A673 (cell line): ENCODE measurements around the gene PNKD. TPM values are rescaled to one million over a fixed set of nuclear protein-coding genes. Genes with fewer than 3 reads are reported as not detected.

ENCODE experiments used
- BruUV-seq: library from RNA; stranded (reverse); fragments of 400-500 nt; replicated peaks from 2 replicates; lab custom pipeline; 2021; lab: Mats Ljungman, UMichigan
- CTCF ChIA-PET: fragments of 300-600 bp; sonication (Branson Sonifier 250); formaldehyde crosslinking; loops from one replicate; lab custom pipeline; 2022; ENCODE audit warnings: antibody characterized with exemption; lab: Charles Lee
- POLR2A ChIA-PET: fragments of 300-600 bp; sonication (Branson Sonifier 250); formaldehyde crosslinking; loops from one replicate; lab custom pipeline; 2022; ENCODE audit warnings: antibody characterized with exemption; ENCODE audit not compliant: low non-redundant PET; lab: Charles Lee
- DNase-seq: peaks from one replicate; pipeline ENCODE4 v3.0.0-alpha.2; 2015; ENCODE audit warnings: low spot score
- H3K27ac ChIP-seq: fragments of 200-600 bp; sonication (generic); 2 replicates; pipeline ENCODE4 v1.5.1; 2016; ENCODE audit warnings: mixed run types, low read depth, mild to moderate bottlenecking, mixed read lengths, antibody characterized with exemption, low read length; ENCODE audit not compliant: poor library complexity, severe bottlenecking
- H3K27me3 ChIP-seq: fragments of 200-600 bp; sonication (generic); replicated peaks from 2 replicates; pipeline ENCODE4 v1.6.1; 2017; ENCODE audit warnings: mixed run types, low read depth, mild to moderate bottlenecking, mixed read lengths, antibody characterized with exemption, low read length; ENCODE audit not compliant: insufficient read depth, poor library complexity
- H3K36me3 ChIP-seq: fragments of 200-600 bp; sonication (generic); 2 replicates; pipeline ENCODE4 v1.6.1; 2016; ENCODE audit warnings: mixed run types, mild to moderate bottlenecking, mixed read lengths, antibody characterized with exemption, low read length; ENCODE audit not compliant: insufficient read depth, poor library complexity, severe bottlenecking
- H3K4me1 ChIP-seq: fragments of 200-600 bp; sonication (generic); 2 replicates; pipeline ENCODE4 v1.6.1; 2017; ENCODE audit warnings: mixed run types, mild to moderate bottlenecking, mixed read lengths, antibody characterized with exemption, low read length; ENCODE audit not compliant: insufficient read depth, poor library complexity, severe bottlenecking
- H3K4me3 ChIP-seq: fragments of 200-600 bp; sonication (generic); 2 replicates; pipeline ENCODE4 v1.5.1; 2016; ENCODE audit warnings: low read depth, mixed run types, mild to moderate bottlenecking, mixed read lengths, low read length; ENCODE audit not compliant: poor library complexity, severe bottlenecking
- H3K9me3 ChIP-seq: fragments of 200-600 bp; sonication (generic); 2 replicates; pipeline ENCODE4 v1.6.1; 2016; ENCODE audit warnings: mixed run types, low read depth, mild to moderate bottlenecking, mixed read lengths, antibody characterized with exemption, low read length; ENCODE audit not compliant: poor library complexity, severe bottlenecking
- EZH2 ChIP-seq: fragments of 200-600 bp; sonication (generic); IDR thresholded peaks from 2 replicates; pipeline ENCODE4 v1.6.1; 2017; ENCODE audit warnings: borderline replicate concordance, low read depth, mild to moderate bottlenecking, mixed read lengths, antibody characterized with exemption, low read length; ENCODE audit not compliant: poor library complexity, severe bottlenecking
- intact Hi-C: fragments of 100-400 bp; cut with micrococcal nuclease; formaldehyde crosslinking; loops from one replicate; pipeline ENCODE4 v1.10.0; 2022; ENCODE audit not compliant: unreplicated experiment
- total RNA-seq: library from RNA; stranded (reverse); gene quantifications from 2 replicates; pipeline ENCODE4 v1.2.3, GENCODE V29; 2021
- TF ChIP-seq, protein P1 (sequence below): fragments of 300-800, 200-600 bp; sonication (generic); conservative IDR thresholded peaks from 2 replicates; pipeline ENCODE4 v1.5.1; 2017; ENCODE audit warnings: low read depth, mild to moderate bottlenecking, antibody characterized with exemption, low read length, moderate library complexity, mixed read lengths

Gene PNKD
- total RNA-seq, 1 experiment from 2014 or later = 36.7 TPM

DNA sequence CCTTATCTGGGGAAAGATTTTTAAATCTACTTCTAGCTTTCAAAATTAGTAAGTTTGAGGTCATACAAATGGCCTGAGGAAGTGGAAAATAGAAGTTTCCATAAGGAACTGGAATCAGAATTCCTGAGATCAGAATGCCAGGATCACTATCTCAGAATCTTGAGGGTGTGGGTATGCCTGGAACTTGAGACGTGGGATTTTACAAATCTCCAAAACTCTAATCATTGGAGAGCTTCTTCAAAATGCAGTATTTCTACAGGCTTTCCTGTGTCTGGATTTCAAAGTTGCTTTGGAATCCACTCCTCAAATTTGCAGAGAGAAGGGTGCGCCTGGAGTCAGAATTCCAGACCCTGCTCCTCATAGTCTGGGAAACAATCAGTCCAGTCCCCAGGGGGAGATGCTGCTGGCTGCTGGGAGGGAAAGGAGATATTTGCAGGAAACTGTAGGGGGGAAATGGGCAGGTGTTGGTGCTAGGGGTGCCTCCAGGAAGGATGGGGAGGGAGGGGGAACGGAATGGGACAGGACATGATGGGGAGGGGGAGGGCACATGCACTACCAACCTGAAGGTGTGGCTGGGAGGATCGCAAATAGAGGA, 55.3 kb downstream of the PNKD start:
- DNase-seq = no peak
- Histone ChIP-seq H3K4me3 (no peak overlapping the region), H3K36me3 (no peaks in the 10 kb centered on the region), H3K9me3 (no peaks in the 10 kb centered on the region), H3K4me1 (peaks cover 17% of the 10 kb centered on the region), H3K27ac (no peak overlapping the region), H3K27me3 (no peaks in the 10 kb centered on the region)
- POLR2A ChIA-PET = no interaction called here
- TF ChIP-seq, protein P1, sequence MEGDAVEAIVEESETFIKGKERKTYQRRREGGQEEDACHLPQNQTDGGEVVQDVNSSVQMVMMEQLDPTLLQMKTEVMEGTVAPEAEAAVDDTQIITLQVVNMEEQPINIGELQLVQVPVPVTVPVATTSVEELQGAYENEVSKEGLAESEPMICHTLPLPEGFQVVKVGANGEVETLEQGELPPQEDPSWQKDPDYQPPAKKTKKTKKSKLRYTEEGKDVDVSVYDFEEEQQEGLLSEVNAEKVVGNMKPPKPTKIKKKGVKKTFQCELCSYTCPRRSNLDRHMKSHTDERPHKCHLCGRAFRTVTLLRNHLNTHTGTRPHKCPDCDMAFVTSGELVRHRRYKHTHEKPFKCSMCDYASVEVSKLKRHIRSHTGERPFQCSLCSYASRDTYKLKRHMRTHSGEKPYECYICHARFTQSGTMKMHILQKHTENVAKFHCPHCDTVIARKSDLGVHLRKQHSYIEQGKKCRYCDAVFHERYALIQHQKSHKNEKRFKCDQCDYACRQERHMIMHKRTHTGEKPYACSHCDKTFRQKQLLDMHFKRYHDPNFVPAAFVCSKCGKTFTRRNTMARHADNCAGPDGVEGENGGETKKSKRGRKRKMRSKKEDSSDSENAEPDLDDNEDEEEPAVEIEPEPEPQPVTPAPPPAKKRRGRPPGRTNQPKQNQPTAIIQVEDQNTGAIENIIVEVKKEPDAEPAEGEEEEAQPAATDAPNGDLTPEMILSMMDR = no peak
- no peak for TF ChIP-seq EZH2
- no TSS peak for BruUV-seq
- intact Hi-C loops = no loop called here
- CTCF ChIA-PET = no interaction called here

DNA sequence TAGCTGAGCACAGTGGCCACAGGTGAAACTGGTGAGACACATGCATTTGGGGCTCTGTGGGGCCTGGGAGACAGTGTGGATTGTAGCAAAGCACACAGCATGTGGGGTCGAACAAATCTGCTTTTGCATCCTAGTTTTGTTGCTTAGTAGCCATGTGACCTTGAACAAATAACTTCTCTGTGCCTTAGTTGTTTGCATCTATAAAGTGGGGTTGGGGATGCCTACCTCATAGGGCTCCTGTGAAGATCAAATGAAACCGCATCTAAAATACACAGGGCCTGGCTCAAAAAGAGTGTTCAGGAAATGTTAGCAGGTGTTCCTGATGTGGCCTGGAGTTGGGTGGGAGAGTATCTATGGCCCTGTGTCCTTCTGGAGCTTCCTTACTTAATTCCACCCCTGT, 56.0 kb downstream of the PNKD start:
- Histone ChIP-seq H3K36me3 (no peaks in the 10 kb centered on the region), H3K9me3 (no peaks in the 10 kb centered on the region), H3K27me3 (no peaks in the 10 kb centered on the region), H3K4me1 (peaks cover 13% of the 10 kb centered on the region), H3K4me3 (no peak overlapping the region), H3K27ac (no peak overlapping the region)
- no TSS peak for BruUV-seq
- CTCF ChIA-PET = no interaction called here
- TF ChIP-seq, protein P1 = no peak
- no peak for TF ChIP-seq EZH2
- POLR2A ChIA-PET = no interaction called here
- intact Hi-C loops = no loop called here
- DNase-seq = no peak

DNA sequence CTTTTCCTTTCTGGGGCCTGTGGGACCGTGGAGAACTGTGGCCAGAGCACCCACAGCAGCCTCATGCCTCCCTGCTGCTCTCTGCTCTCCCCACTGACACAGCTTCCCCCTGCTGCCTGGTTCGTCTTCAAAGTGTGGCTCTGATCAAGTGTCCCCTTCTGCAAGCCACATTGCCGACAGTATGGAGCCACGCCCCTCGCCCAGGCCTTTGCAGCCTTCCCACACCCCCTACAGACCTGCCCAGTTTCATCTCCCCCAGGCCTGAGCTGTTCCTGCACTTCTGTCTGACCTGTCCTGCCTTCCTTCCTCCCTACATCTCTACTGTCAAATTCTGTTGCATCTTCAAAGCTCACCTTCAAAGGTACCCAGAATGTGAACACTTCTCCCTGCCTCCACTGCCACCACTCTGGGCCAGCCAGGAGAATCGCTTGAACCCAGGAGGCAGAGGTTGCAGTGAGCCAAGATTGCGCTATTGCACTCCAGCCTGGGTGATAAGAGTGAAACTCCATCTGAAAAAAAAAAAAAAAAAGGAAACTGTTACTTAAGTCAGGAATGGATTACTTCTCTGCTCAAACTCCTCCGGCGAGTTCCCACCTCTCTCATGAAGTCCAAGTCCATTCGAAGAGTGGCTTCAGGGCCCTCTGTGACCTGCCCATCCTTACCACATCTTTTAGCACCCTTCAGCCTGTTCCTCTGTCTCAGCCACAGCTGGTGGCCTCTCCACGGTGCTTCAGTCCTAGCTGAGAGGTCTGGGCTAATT, 57.3 kb downstream of the PNKD start:
- no peaks in the 10 kb centered on the region for H3K9me3 ChIP-seq
- peaks cover 11% of the 10 kb centered on the region for H3K4me1 ChIP-seq
- no TSS peak for BruUV-seq
- POLR2A ChIA-PET = interaction anchor here (0.7 kb wide), 1 partner anchor 83 kb away, joined by 10 read pairs; no protein-coding TSS in a partner anchor
- CTCF ChIA-PET = no interaction called here
- TF ChIP-seq, protein P1 = no peak
- no peaks in the 10 kb centered on the region for H3K36me3 ChIP-seq
- DNase-seq = no peak
- H3K27me3 ChIP-seq = no peaks in the 10 kb centered on the region
- no peak overlapping the region for H3K4me3 ChIP-seq
- intact Hi-C loops = no loop called here
- H3K27ac ChIP-seq = no peak overlapping the region
